ENCODE results near the gene STX11.

DNA sequence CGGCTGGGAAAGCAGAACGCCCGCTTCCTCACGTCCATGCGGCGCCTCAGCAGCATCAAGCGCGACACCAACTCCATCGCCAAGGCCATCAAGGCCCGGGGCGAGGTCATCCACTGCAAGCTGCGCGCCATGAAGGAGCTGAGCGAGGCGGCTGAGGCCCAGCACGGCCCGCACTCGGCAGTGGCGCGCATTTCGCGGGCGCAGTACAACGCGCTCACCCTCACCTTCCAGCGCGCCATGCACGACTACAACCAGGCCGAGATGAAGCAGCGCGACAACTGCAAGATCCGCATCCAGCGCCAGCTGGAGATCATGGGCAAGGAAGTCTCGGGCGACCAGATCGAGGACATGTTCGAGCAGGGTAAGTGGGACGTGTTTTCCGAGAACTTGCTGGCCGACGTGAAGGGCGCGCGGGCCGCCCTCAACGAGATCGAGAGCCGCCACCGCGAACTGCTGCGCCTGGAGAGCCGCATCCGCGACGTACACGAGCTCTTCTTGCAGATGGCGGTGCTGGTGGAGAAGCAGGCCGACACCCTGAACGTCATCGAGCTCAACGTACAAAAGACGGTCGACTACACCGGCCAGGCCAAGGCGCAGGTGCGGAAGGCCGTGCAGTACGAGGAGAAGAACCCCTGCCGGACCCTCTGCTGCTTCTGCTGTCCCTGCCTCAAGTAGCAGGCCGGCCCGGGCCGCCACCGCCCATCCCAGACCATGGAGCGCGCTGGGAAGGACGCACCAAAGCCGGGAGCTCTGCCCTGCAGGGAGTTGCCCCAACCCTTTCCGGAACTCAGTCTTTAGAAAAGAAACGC is 36.7 kb downstream of the STX11 start:
- TF ChIP-seq, protein P1, sequence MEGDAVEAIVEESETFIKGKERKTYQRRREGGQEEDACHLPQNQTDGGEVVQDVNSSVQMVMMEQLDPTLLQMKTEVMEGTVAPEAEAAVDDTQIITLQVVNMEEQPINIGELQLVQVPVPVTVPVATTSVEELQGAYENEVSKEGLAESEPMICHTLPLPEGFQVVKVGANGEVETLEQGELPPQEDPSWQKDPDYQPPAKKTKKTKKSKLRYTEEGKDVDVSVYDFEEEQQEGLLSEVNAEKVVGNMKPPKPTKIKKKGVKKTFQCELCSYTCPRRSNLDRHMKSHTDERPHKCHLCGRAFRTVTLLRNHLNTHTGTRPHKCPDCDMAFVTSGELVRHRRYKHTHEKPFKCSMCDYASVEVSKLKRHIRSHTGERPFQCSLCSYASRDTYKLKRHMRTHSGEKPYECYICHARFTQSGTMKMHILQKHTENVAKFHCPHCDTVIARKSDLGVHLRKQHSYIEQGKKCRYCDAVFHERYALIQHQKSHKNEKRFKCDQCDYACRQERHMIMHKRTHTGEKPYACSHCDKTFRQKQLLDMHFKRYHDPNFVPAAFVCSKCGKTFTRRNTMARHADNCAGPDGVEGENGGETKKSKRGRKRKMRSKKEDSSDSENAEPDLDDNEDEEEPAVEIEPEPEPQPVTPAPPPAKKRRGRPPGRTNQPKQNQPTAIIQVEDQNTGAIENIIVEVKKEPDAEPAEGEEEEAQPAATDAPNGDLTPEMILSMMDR (IDR thresholded peaks at IDR 0.05; ENCODE audit: insufficient read depth, low read length, poor library complexity, severe bottlenecking), result no peak
- TF ChIP-seq EZH2phosphoT487 (conservative IDR thresholded peaks at IDR 0.05; ENCODE audit: low read length), result no peak

All from SU-DHL-6 (cell line).